A549 (cell line): Measurements from ENCODE around the gene LAMP5. TPM values are rescaled to one million over a fixed set of nuclear protein-coding genes. Genes with fewer than 3 reads are reported as not detected.

Experiments
- ATAC-seq, 2 experiments: fragments of 200-7000 bp in 1 of 2; fragments of >200 bp in 1 of 2; cut with Nextera tagmentation in 1 of 2; cut with Tn5 transposase in 1 of 2; 3 replicates each; pipeline versions ENCODE4 v1.8.0 to v1.9.1; 2018 to 2020; ENCODE audit warnings: mild to moderate bottlenecking in 1 of 2, moderate library complexity in 1 of 2
- CTCF ChIA-PET: fragments of 300-600 bp; sonication (Branson Sonifier 250); formaldehyde crosslinking; extraction: SDS; loops from one replicate; lab custom pipeline; 2021; ENCODE audit warnings: antibody characterized with exemption, inconsistent platforms; lab: Yijun Ruan, JAX
- POLR2A ChIA-PET: fragments of 350-600 bp; formaldehyde crosslinking; extraction: SDS; loops from one replicate; lab custom pipeline; 2021; ENCODE audit warnings: antibody characterized with exemption, inconsistent platforms; lab: Yijun Ruan, JAX
- DNase-seq, 2 experiments: peaks; one replicate each; pipeline versions ENCODE4 v3.0.0 to v3.0.0-alpha.2; 2011 to 2016; ENCODE audit warnings: low read depth in 1 of 2, low spot score in 1 of 2
- FAIRE-seq: peaks from 2 replicates; lab custom pipeline; 2011; peaks lifted over from hg19 to GRCh38; lab: Jason Lieb, UNC
- H3K27ac ChIP-seq, 2 experiments: fragments of >200 bp; sonication (Bioruptor Twin); formaldehyde crosslinking; 3 replicates each; pipeline ENCODE4 v1.5.1; 2016 to 2017
- H3K4me1 ChIP-seq: fragments of >200 bp; sonication (Bioruptor Twin); formaldehyde crosslinking; 3 replicates; pipeline ENCODE4 v1.6.1; 2016
- H3K4me2 ChIP-seq: fragments of >200 bp; sonication (Bioruptor Twin); formaldehyde crosslinking; 3 replicates; pipeline ENCODE4 v1.6.1; 2016
- H3K4me3 ChIP-seq: fragments of >200 bp; sonication (Bioruptor Twin); formaldehyde crosslinking; 3 replicates; pipeline ENCODE4 v1.5.1; 2016
- H3K9me3 ChIP-seq: fragments of >200 bp; sonication (Bioruptor Twin); formaldehyde crosslinking; 3 replicates; pipeline ENCODE4 v1.6.1; 2016
- ATOH8 ChIP-seq: fragments of 250-450 bp; sonication (Bioruptor Pico); IDR thresholded peaks from 2 replicates; pipeline ENCODE4 v1.5.0; 2020; ENCODE audit warnings: low read depth, mild to moderate bottlenecking, moderate library complexity
- BCL3 ChIP-seq: fragments of >200 bp; sonication (Bioruptor Twin); formaldehyde crosslinking; IDR thresholded peaks from 3 replicates; pipeline ENCODE4 v1.6.1; 2016
- BHLHE40 ChIP-seq: IDR thresholded peaks from 2 replicates; pipeline ENCODE4 v1.6.1; 2012; ENCODE audit warnings: low read depth, low read length, inconsistent platforms
- EHF ChIP-seq: fragments of 250-450 bp; sonication (Bioruptor Pico); IDR thresholded peaks from 2 replicates; pipeline ENCODE4 v1.5.0; 2020; ENCODE audit warnings: mild to moderate bottlenecking
- EHMT2 ChIP-seq: fragments of 200-600 bp; sonication (generic); IDR thresholded peaks from 2 replicates; pipeline ENCODE4 v1.6.1; 2016; ENCODE audit warnings: antibody characterized with exemption, low read depth, mild to moderate bottlenecking, moderate library complexity
- FOSL2 ChIP-seq, 2 experiments: fragments of 450-650 bp in 1 of 2; fragments of >200 bp in 1 of 2; sonication (Bioruptor Twin) in 1 of 2; formaldehyde crosslinking; IDR thresholded peaks; 2 replicates each; pipeline versions ENCODE4 v1.5.0 to v1.6.1; 2016 to 2020; ENCODE audit warnings: mild to moderate bottlenecking in 1 of 2, moderate library complexity in 1 of 2
- FOXS1 ChIP-seq: fragments of 250-450 bp; sonication (Bioruptor Pico); IDR thresholded peaks from 2 replicates; pipeline ENCODE4 v1.5.0; 2020; ENCODE audit warnings: mild to moderate bottlenecking, moderate library complexity
- GATA3 ChIP-seq: IDR thresholded peaks from 2 replicates; pipeline ENCODE4 v1.6.1; 2012; ENCODE audit warnings: borderline replicate concordance
- HDAC2 ChIP-seq: fragments of 200-600 bp; sonication (generic); IDR thresholded peaks from 2 replicates; pipeline ENCODE4 v1.6.1; 2016
- HMGXB4 ChIP-seq: fragments of 250-450 bp; sonication (Bioruptor Pico); IDR thresholded peaks from 2 replicates; pipeline ENCODE4 v1.5.0; 2021; ENCODE audit warnings: mild to moderate bottlenecking, moderate library complexity, borderline replicate concordance
- HOXA7 ChIP-seq: fragments of 250-450 bp; sonication (Bioruptor Pico); IDR thresholded peaks from 2 replicates; pipeline ENCODE4 v1.5.0; 2020; ENCODE audit warnings: mild to moderate bottlenecking, moderate library complexity
- KDM5A ChIP-seq: fragments of 200-600 bp; sonication (generic); IDR thresholded peaks from 2 replicates; pipeline ENCODE4 v1.6.1; 2016; ENCODE audit warnings: antibody characterized with exemption, mild to moderate bottlenecking
- MYC ChIP-seq: IDR thresholded peaks from 2 replicates; pipeline ENCODE4 v1.6.1; 2012; ENCODE audit warnings: mild to moderate bottlenecking, inconsistent platforms, low read length, improper control_type of control experiment, borderline replicate concordance
- NFE2L2 ChIP-seq: fragments of 150-350 bp; conservative IDR thresholded peaks from 2 replicates; pipeline ENCODE4 v1.6.1; 2014; ENCODE audit warnings: low read length
- POLR2AphosphoS2 ChIP-seq: conservative IDR thresholded peaks from 2 replicates; pipeline ENCODE4 v1.6.1; 2012; ENCODE audit warnings: low read length, improper control_type of control experiment, inconsistent platforms
- RCOR1 ChIP-seq: fragments of 150-350 bp; IDR thresholded peaks from 2 replicates; pipeline ENCODE4 v1.6.1; 2014; ENCODE audit warnings: antibody characterized with exemption, low read length, low read depth
- REST ChIP-seq: fragments of 200-600 bp; sonication (generic); IDR thresholded peaks from 2 replicates; pipeline ENCODE4 v1.6.1; 2016; ENCODE audit warnings: antibody characterized with exemption, mild to moderate bottlenecking, moderate library complexity
- RFX5 ChIP-seq: fragments of 450-650 bp; IDR thresholded peaks from 2 replicates; pipeline ENCODE4 v1.7.1; 2014; ENCODE audit warnings: antibody characterized with exemption, mild to moderate bottlenecking, moderate library complexity
- TP53 ChIP-seq: fragments of 250-450 bp; sonication (Bioruptor Pico); IDR thresholded peaks from 2 replicates; pipeline ENCODE4 v1.5.0; 2021; ENCODE audit warnings: mild to moderate bottlenecking, moderate library complexity
- USF2 ChIP-seq: fragments of 450-650 bp; IDR thresholded peaks from 2 replicates; pipeline ENCODE4 v1.6.1; 2014; ENCODE audit warnings: antibody characterized with exemption
- ZC3H11A ChIP-seq: fragments of 450-650 bp; IDR thresholded peaks from 2 replicates; pipeline ENCODE4 v1.6.1; 2014; ENCODE audit warnings: antibody characterized with exemption, mild to moderate bottlenecking
- ZFP36 ChIP-seq: fragments of 450-650 bp; IDR thresholded peaks from 2 replicates; pipeline ENCODE4 v1.6.1; 2014; ENCODE audit warnings: borderline replicate concordance; ENCODE audit not compliant: partially characterized antibody
- WGBS: methylation state at CpG from one replicate; pipeline ENCODE4 v1.1.6; 2017; ENCODE audit errors: missing lambda C conversion rate; 5-methylcytosine and 5-hydroxymethylcytosine counted together
- polyA plus RNA-seq, 4 experiments: library from polyadenylated mRNA; depleted of rRNA in 3 of 4; stranded (reverse); fragments of >200 nt; fragmentation: RNase III in 1 of 4; extraction: RNeasy Plus Mini Kit Qiagen cat#74134 plus additional on column Dnase treatment in 1 of 4; gene quantifications; 2 replicates in 3 of 4; 3 replicates in 1 of 4; pipeline ENCODE4 v1.2.3, GENCODE V29; 2011 to 2017

The LAMP5 gene
- polyA plus RNA-seq, 2 of the 4 experiments (the other 2 are of a cell fraction), result 0.04 to 0.12 TPM

- H3K4me2 ChIP-seq, result no peak overlapping the region
- no peak overlapping the region for H3K4me3 ChIP-seq
- CTCF ChIA-PET, result interaction anchor here (0.6 to 1.3 kb wide), 6 partner anchors 16 to 770 kb away, joined by 3 to 4 read pairs (median 3); no protein-coding TSS in a partner anchor
- no peak for DNase-seq
- no peak for FAIRE-seq
- H3K9me3 ChIP-seq, result no peaks in the 10 kb centered on the region
- POLR2A ChIA-PET, result no interaction called here
- WGBS, result 50% methylated on average over 2 of the region's 2 CpGs
- H3K27ac ChIP-seq, result no peak overlapping the region
- no peaks in the 10 kb centered on the region for H3K4me1 ChIP-seq
- TF ChIP-seq ATOH8 (CRISPR knock-in tag) (no peak), GATA3 (no peak), HMGXB4 (CRISPR knock-in tag) (no peak), MYC (no peak), EHMT2 (no peak), HDAC2 (no peak), POLR2AphosphoS2 (no peak), USF2 (no peak), TP53 (CRISPR knock-in tag) (no peak), RCOR1 (no peak), FOSL2 (IDR thresholded peaks at IDR 0.05) (no peak), FOSL2 (CRISPR knock-in tag; IDR thresholded peaks at IDR 0.05) (no peak), HOXA7 (CRISPR knock-in tag) (no peak), EHF (CRISPR knock-in tag) (no peak), ZC3H11A (no peak)
- no peak for ATAC-seq
Observed at GRCh38 chr20:9572670-9573069, 58.3 kb downstream of the LAMP5 start.

- ChIA-PET POLR2A (no interaction called here), CTCF (interaction anchor here (0.6 to 1.3 kb wide), 5 partner anchors 17 to 770 kb away, joined by 3 to 4 read pairs (median 3); no protein-coding TSS in a partner anchor)
- DNase-seq, result no peak
- no peak overlapping the region for H3K4me3 ChIP-seq
- FAIRE-seq, result no peak
- WGBS, result 70% methylated on average over 13 of the region's 13 CpGs
- H3K9me3 ChIP-seq, result no peaks in the 10 kb centered on the region
- H3K27ac ChIP-seq, result no peak overlapping the region
- H3K4me2 ChIP-seq, result no peak overlapping the region
- ATAC-seq, result no peak
- H3K4me1 ChIP-seq, result no peaks in the 10 kb centered on the region
- no peak for TF ChIP-seq FOXS1 (CRISPR knock-in tag)
- TF ChIP-seq, all 56 proteins: peak for 0
Observed at GRCh38 chr20:9573335-9574151, 59.2 kb downstream of the LAMP5 start.

GRCh38 chr20:9574181-9574580, 59.8 kb downstream of the LAMP5 start:
- H3K4me2 ChIP-seq, result no peak overlapping the region
- H3K4me1 ChIP-seq, result no peaks in the 10 kb centered on the region
- no peak for ATAC-seq
- CTCF ChIA-PET, result no interaction called here
- H3K9me3 ChIP-seq, result no peaks in the 10 kb centered on the region
- TF ChIP-seq ZFP36 (no peak), KDM5A (no peak), NFE2L2 (no peak), BHLHE40 (no peak), RFX5 (no peak), BCL3 (no peak), REST (no peak)
- TF ChIP-seq, all 56 proteins: peak for 0
- POLR2A ChIA-PET, result no interaction called here
- WGBS, result 73% methylated on average over 7 of the region's 7 CpGs
- FAIRE-seq, result no peak
- no peak for DNase-seq
- H3K27ac ChIP-seq, result no peak overlapping the region
- H3K4me3 ChIP-seq, result no peak overlapping the region
